ENCODE data around the gene FBXO24. TPM values are rescaled to one million over a fixed set of nuclear protein-coding genes. Genes with fewer than 3 reads are reported as not detected.

FBXO24 gene
- total RNA-seq, 3 donors from 2014 or later (not counting 1 experiment from before 2014, with no cell fraction given), result 0.45 to 0.94 (median 0.88) TPM

DNA sequence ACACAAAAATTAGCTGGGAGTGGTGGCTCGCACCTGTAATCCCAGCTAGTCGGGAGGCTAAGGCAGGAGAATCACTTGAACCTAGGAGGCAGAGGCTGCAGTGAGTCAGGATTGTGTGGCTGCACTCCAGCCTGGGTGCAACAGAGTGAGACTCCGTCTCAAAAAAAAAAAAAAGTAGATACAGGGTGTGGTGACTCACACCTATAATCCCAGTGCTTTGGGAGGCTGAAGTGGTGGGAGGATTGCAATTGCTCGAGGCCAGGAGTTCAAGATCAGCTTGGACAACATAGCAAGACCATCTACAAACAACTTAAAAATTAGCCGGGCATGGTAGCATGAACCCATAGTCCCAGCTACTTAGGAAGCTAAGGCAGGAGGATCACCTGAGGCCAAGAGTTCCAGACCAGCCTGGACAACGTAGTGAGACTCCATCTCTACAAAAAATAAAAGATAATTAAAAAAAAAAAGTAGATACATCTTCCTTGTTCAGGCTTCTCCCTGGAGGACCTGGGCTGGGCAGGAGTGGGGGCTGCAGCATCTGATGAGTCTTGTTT, 28.3 kb downstream of the FBXO24 start:
- no peaks in the 10 kb centered on the region for H3K9me3 ChIP-seq (ENCODE audit: control insufficient read depth, insufficient read depth, low read length)
- whole genome bisulfite sequencing (ENCODE audit: insufficient coverage), result 92% methylated on average over 4 of the region's 6 CpGs
- Mint-ChIP-seq H3K4me3 (no peak overlapping the region), H3K9me3 (no peaks in the 10 kb centered on the region), H3K4me1 (peaks cover 16 to 27% of the 10 kb centered on the region in 2 donors), H3K27me3 (ENCODE audit: low read depth in 2 of 2) (no peaks in the 10 kb centered on the region), H3K36me3 (no peaks in the 10 kb centered on the region), H3K27ac (no peak overlapping the region)
- ATAC-seq (no peak), DNase-seq (no peak)
- intact Hi-C loops (cut with micrococcal nuclease), result no loop called here
- no peak overlapping the region for H3K4me3 ChIP-seq (ENCODE audit: low read length)
- peaks cover 3% of the 10 kb centered on the region for H3K36me3 ChIP-seq (ENCODE audit: control insufficient read depth, insufficient read depth, low read length)
- no peak for TF ChIP-seq CTCF (IDR thresholded peaks at IDR 0.05)
- H3K4me1 ChIP-seq (ENCODE audit: control insufficient read depth, insufficient read depth, low read length), result peaks cover 23% of the 10 kb centered on the region
- no peaks in the 10 kb centered on the region for H3K27me3 ChIP-seq (ENCODE audit: control insufficient read depth, insufficient read depth, low read length)
- H3K27ac ChIP-seq (ENCODE audit: low read length), result no peak overlapping the region

GRCh38 chr7:100620239-100620638, 34.1 kb downstream of the FBXO24 start:
- no peak for TF ChIP-seq CTCF (IDR thresholded peaks at IDR 0.05)
- H3K4me1 Mint-ChIP-seq, result peaks cover 0 to 6% of the 10 kb centered on the region in 2 donors
- H3K4me3 Mint-ChIP-seq, result no peak overlapping the region
- intact Hi-C loops (cut with micrococcal nuclease), result no loop called here
- Histone ChIP-seq H3K4me3 (ENCODE audit: low read length) (no peak overlapping the region), H3K36me3 (ENCODE audit: control insufficient read depth, insufficient read depth, low read length) (peaks cover 2% of the 10 kb centered on the region), H3K27ac (ENCODE audit: low read length) (no peak overlapping the region), H3K9me3 (ENCODE audit: control insufficient read depth, insufficient read depth, low read length) (no peaks in the 10 kb centered on the region), H3K27me3 (ENCODE audit: control insufficient read depth, insufficient read depth, low read length) (no peaks in the 10 kb centered on the region), H3K4me1 (ENCODE audit: control insufficient read depth, insufficient read depth, low read length) (no peaks in the 10 kb centered on the region)
- H3K36me3 Mint-ChIP-seq, result no peaks in the 10 kb centered on the region
- no peaks in the 10 kb centered on the region for H3K9me3 Mint-ChIP-seq
- DNase-seq, result no peak
- ATAC-seq, result no peak
- no peaks in the 10 kb centered on the region for H3K27me3 Mint-ChIP-seq (ENCODE audit: low read depth in 2 of 2)
- WGBS (ENCODE audit: insufficient coverage), result 87% methylated on average over 5 of the region's 6 CpGs
- no peak overlapping the region for H3K27ac Mint-ChIP-seq

DNA sequence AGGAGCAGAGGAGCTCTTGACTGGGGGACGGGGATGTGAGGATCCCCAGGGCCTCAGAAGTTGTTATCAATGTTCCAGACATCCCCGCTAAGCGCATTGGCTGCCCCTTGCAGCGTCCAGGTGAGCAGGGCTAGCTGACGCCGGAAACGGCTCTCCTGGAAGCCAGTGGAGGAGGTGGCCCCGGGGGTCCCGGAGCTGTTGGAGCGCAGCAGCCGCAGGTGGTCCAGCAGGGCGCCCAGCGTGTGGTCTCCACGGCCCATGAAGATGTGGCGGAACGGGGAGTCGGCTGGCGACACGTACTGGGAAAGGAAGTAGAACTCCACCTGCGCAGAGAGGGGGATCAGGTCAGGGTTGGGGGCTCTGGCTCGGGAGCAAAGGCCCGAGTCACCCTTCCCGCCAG, 34.7 kb downstream of the FBXO24 start:
- H3K4me3 ChIP-seq (ENCODE audit: low read length), result no peak overlapping the region
- peaks cover 2% of the 10 kb centered on the region for H3K36me3 ChIP-seq (ENCODE audit: control insufficient read depth, insufficient read depth, low read length)
- no peak overlapping the region for H3K27ac ChIP-seq (ENCODE audit: low read length)
- DNase-seq, result no peak
- no peaks in the 10 kb centered on the region for H3K27me3 ChIP-seq (ENCODE audit: control insufficient read depth, insufficient read depth, low read length)
- no peaks in the 10 kb centered on the region for H3K9me3 ChIP-seq (ENCODE audit: control insufficient read depth, insufficient read depth, low read length)
- TF ChIP-seq CTCF (IDR thresholded peaks at IDR 0.05), result no peak
- Mint-ChIP-seq H3K27ac (no peak overlapping the region), H3K9me3 (no peaks in the 10 kb centered on the region), H3K36me3 (no peaks in the 10 kb centered on the region), H3K4me1 (peaks cover 0 to 11% of the 10 kb centered on the region in 2 donors), H3K27me3 (ENCODE audit: low read depth in 2 of 2) (no peaks in the 10 kb centered on the region), H3K4me3 (no peak overlapping the region)
- no peak for ATAC-seq
- WGBS (ENCODE audit: insufficient coverage), result 94% methylated on average over 23 of the region's 23 CpGs
- H3K4me1 ChIP-seq (ENCODE audit: control insufficient read depth, insufficient read depth, low read length), result peaks cover 2% of the 10 kb centered on the region
- intact Hi-C loops (cut with micrococcal nuclease), result no loop called here

DNA sequence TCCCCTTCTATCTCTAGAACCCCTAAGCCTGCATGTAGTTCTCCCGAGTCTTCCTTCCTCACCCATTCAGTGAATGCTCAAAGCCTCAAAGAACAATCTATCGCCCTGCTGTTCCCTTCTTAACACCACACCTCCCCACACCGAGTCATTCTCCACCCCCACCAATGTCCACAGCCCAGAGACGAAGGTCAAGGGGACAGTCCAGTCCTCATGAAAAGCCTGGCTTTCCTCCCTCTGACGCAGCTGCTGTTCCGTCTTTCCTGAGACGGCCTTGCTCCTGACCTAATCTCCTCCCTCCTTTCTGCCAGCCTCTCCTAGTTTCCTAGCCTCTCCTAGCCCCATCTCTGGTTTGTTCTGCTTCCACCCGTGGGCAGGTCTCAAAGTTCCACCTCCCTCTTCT, 35.4 kb downstream of the FBXO24 start:
- no peak overlapping the region for H3K27ac Mint-ChIP-seq
- ATAC-seq, result no peak

More for the DNA sequence above, 35.4 kb downstream of the FBXO24 start:
- H3K36me3 Mint-ChIP-seq, result no peaks in the 10 kb centered on the region
- H3K27me3 Mint-ChIP-seq (ENCODE audit: low read depth in 2 of 2), result no peaks in the 10 kb centered on the region
- H3K9me3 Mint-ChIP-seq, result no peaks in the 10 kb centered on the region
- H3K4me1 Mint-ChIP-seq, result peaks cover 0 to 16% of the 10 kb centered on the region in 2 donors
- Histone ChIP-seq H3K27ac (ENCODE audit: low read length) (no peak overlapping the region), H3K27me3 (ENCODE audit: control insufficient read depth, insufficient read depth, low read length) (no peaks in the 10 kb centered on the region), H3K4me1 (ENCODE audit: control insufficient read depth, insufficient read depth, low read length) (peaks cover 8% of the 10 kb centered on the region), H3K36me3 (ENCODE audit: control insufficient read depth, insufficient read depth, low read length) (peaks cover 2% of the 10 kb centered on the region), H3K9me3 (ENCODE audit: control insufficient read depth, insufficient read depth, low read length) (no peaks in the 10 kb centered on the region), H3K4me3 (ENCODE audit: low read length) (no peak overlapping the region)
- intact Hi-C loops (cut with micrococcal nuclease), result no loop called here
- 92% methylated on average over 8 of the region's 8 CpGs for WGBS (ENCODE audit: insufficient coverage)
- no peak overlapping the region for H3K4me3 Mint-ChIP-seq
- DNase-seq, result no peak
- no peak for TF ChIP-seq CTCF (IDR thresholded peaks at IDR 0.05)

Data from natural killer cell (primary cell).